Measurements from ENCODE around the gene XYLT1. TPM values are rescaled to one million over a fixed set of nuclear protein-coding genes. Genes with fewer than 3 reads are reported as not detected.

The XYLT1 gene
- total RNA-seq, 1 experiment from 2014 or later = 1.7 TPM

DNA sequence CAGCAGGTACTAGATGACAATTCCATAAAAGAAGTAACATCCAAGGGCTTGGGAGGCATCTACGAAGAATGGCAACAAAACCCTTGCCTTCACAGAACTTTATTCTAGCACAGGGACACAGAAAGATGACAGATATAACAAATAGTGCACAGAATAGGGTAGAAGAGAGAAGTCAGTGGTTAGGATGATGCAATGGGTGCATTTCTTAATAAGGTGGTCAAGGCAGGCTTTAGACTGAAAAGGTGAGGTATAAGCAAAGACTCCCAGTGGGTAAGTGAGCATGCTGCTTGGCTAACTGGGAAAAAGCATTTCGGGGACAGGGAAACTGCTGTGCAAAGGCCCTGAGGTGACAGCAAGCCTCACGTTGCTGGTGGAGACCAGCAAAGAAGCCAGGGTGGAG lies 175.9 kb downstream of the XYLT1 start:
- ChIA-PET CTCF (no interaction called here), POLR2A (ENCODE audit: unreplicated experiment) (no interaction called here)
- peaks cover 16% of the 10 kb centered on the region; the same call in 1 of the 2 replicates for H3K27me3 ChIP-seq (ENCODE audit: insufficient read depth, low read depth)
- no peaks in the 10 kb centered on the region for H3K4me1 ChIP-seq (replicated peaks; ENCODE audit: insufficient read depth)
- no peaks in the 10 kb centered on the region for H3K9me2 ChIP-seq (ENCODE audit: insufficient read depth)
- TF ChIP-seq EZH2 (IDR thresholded peaks at IDR 0.05; ENCODE audit: low read depth) = no peak
- TF ChIP-seq, protein P1, sequence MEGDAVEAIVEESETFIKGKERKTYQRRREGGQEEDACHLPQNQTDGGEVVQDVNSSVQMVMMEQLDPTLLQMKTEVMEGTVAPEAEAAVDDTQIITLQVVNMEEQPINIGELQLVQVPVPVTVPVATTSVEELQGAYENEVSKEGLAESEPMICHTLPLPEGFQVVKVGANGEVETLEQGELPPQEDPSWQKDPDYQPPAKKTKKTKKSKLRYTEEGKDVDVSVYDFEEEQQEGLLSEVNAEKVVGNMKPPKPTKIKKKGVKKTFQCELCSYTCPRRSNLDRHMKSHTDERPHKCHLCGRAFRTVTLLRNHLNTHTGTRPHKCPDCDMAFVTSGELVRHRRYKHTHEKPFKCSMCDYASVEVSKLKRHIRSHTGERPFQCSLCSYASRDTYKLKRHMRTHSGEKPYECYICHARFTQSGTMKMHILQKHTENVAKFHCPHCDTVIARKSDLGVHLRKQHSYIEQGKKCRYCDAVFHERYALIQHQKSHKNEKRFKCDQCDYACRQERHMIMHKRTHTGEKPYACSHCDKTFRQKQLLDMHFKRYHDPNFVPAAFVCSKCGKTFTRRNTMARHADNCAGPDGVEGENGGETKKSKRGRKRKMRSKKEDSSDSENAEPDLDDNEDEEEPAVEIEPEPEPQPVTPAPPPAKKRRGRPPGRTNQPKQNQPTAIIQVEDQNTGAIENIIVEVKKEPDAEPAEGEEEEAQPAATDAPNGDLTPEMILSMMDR (conservative IDR thresholded peaks at IDR 0.05) = no peak
- H3K79me2 ChIP-seq (ENCODE audit: low read depth) = no peaks in the 10 kb centered on the region
- no peaks in the 10 kb centered on the region for H3K36me3 ChIP-seq (ENCODE audit: low read depth)
- no peak overlapping the region for H3K27ac ChIP-seq
- no peak overlapping the region for H3K4me2 ChIP-seq
- no peak overlapping the region for H2AFZ ChIP-seq
- no peak for DNase-seq
- intact Hi-C loops (cut with micrococcal nuclease; ENCODE audit: unreplicated experiment) = no loop called here
- no peaks in the 10 kb centered on the region for H4K20me1 ChIP-seq (ENCODE audit: insufficient read depth)
- H3F3A ChIP-seq (ENCODE audit: insufficient read depth, low read depth) = no peaks in the 10 kb centered on the region
- no TSS peak for BruUV-seq (replicated peaks)
- H3K9me3 ChIP-seq (ENCODE audit: insufficient read depth, low read depth) = no peaks in the 10 kb centered on the region
- no peak overlapping the region for H3K4me3 ChIP-seq

- H3K4me1 ChIP-seq (replicated peaks; ENCODE audit: insufficient read depth) = no peaks in the 10 kb centered on the region
- H3K4me2 ChIP-seq = no peak overlapping the region
- DNase-seq = no peak
- H3K27me3 ChIP-seq (ENCODE audit: insufficient read depth, low read depth) = peaks cover 13% of the 10 kb centered on the region; the same call in 1 of the 2 replicates
- no peak overlapping the region for H2AFZ ChIP-seq
- H3K9me3 ChIP-seq (ENCODE audit: insufficient read depth, low read depth) = no peaks in the 10 kb centered on the region
- H3K79me2 ChIP-seq (ENCODE audit: low read depth) = no peaks in the 10 kb centered on the region
- no peaks in the 10 kb centered on the region for H3K36me3 ChIP-seq (ENCODE audit: low read depth)
- no peaks in the 10 kb centered on the region for H4K20me1 ChIP-seq (ENCODE audit: insufficient read depth)
- H3K27ac ChIP-seq = no peak overlapping the region
- H3K4me3 ChIP-seq = no peak overlapping the region
- CTCF ChIA-PET = no interaction called here
- H3K9me2 ChIP-seq (ENCODE audit: insufficient read depth) = no peaks in the 10 kb centered on the region
- BruUV-seq (replicated peaks) = no TSS peak
- POLR2A ChIA-PET (ENCODE audit: unreplicated experiment) = no interaction called here
- H3F3A ChIP-seq (ENCODE audit: insufficient read depth, low read depth) = no peaks in the 10 kb centered on the region
- intact Hi-C loops (cut with micrococcal nuclease; ENCODE audit: unreplicated experiment) = no loop called here
- TF ChIP-seq, protein P1 (conservative IDR thresholded peaks at IDR 0.05) = no peak
- TF ChIP-seq EZH2 (IDR thresholded peaks at IDR 0.05; ENCODE audit: low read depth) = no peak
These were observed 176.8 kb downstream of the XYLT1 start for GRCh38 chr16:17293813-17294558.

DNA sequence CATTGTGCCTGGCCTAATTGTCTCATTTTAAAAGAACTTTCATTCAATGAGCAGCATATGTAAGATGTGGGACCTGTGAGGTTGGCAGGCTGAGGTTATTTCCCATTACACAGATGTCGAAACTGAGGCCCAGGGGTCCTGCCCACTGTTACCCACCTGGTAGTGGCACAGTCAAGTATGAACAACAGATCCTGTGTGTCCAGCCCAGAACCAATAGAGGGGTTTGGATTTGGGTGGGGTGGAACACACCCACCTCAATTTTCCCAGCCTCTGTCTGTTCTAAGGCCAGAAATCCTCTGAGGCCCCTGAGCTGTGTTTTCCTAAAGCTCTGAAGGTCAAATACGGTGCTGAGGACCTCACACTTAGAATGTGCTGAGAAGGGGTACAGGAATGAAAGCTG lies 179.5 kb downstream of the XYLT1 start:
- no peak overlapping the region for H3K4me3 ChIP-seq
- H2AFZ ChIP-seq = no peak overlapping the region
- H3K27me3 ChIP-seq (ENCODE audit: insufficient read depth, low read depth) = peaks cover 10% of the 10 kb centered on the region; the same call in 1 of the 2 replicates
- no peaks in the 10 kb centered on the region for H3K9me2 ChIP-seq (ENCODE audit: insufficient read depth)
- intact Hi-C loops (cut with micrococcal nuclease; ENCODE audit: unreplicated experiment) = no loop called here
- H3K79me2 ChIP-seq (ENCODE audit: low read depth) = no peaks in the 10 kb centered on the region
- CTCF ChIA-PET = no interaction called here
- no peaks in the 10 kb centered on the region for H3K36me3 ChIP-seq (ENCODE audit: low read depth)
- H3K9me3 ChIP-seq (ENCODE audit: insufficient read depth, low read depth) = no peaks in the 10 kb centered on the region
- no peak overlapping the region for H3K27ac ChIP-seq
- TF ChIP-seq EZH2 (IDR thresholded peaks at IDR 0.05; ENCODE audit: low read depth) = no peak
- POLR2A ChIA-PET (ENCODE audit: unreplicated experiment) = no interaction called here
- no peaks in the 10 kb centered on the region for H4K20me1 ChIP-seq (ENCODE audit: insufficient read depth)
- DNase-seq = no peak
- no peaks in the 10 kb centered on the region for H3K4me1 ChIP-seq (replicated peaks; ENCODE audit: insufficient read depth)
- H3K4me2 ChIP-seq = no peak overlapping the region
- BruUV-seq (replicated peaks) = no TSS peak
- H3F3A ChIP-seq (ENCODE audit: insufficient read depth, low read depth) = no peaks in the 10 kb centered on the region

All from PC-9 (cell line).